CD14-positive monocyte (primary cell): Measurements from ENCODE around the gene ZDHHC9. TPM values are rescaled to one million over a fixed set of nuclear protein-coding genes. Genes with fewer than 3 reads are reported as not detected.

ENCODE experiments used
- DNase-seq, 3 donors: peaks; one replicate each; pipeline ENCODE4 v3.0.0-alpha.2; 2011 to 2022
- H2AFZ ChIP-seq: 2 replicates; pipeline ENCODE4 v1.6.0; 2012; ENCODE audit warnings: mild to moderate bottlenecking, low read depth, low read length, inconsistent platforms; ENCODE audit not compliant: insufficient read depth, poor library complexity, severe bottlenecking
- H3K27ac ChIP-seq, 2 donors: 1 replicate in 1 of 2; 2 replicates in 1 of 2; pipeline ENCODE4 v1.5.1; 2012 to 2013; ENCODE audit warnings: low read length in 2 of 2, control low read depth in 1 of 2, inconsistent platforms in 1 of 2, low read depth in 1 of 2, mild to moderate bottlenecking in 1 of 2
- H3K27me3 ChIP-seq, 2 donors: one replicate each; pipeline versions ENCODE4 v1.6.0 to v1.6.1; 2011 to 2013; ENCODE audit warnings: low read length in 2 of 2; ENCODE audit not compliant: control insufficient read depth in 2 of 2, insufficient read depth in 2 of 2
- H3K36me3 ChIP-seq, 2 donors: replicated peaks in 1 of 2; 1 replicate in 1 of 2; 2 replicates in 1 of 2; pipeline versions ENCODE4 v1.5.1 to v1.6.1; 2012 to 2013; ENCODE audit warnings: low read length in 2 of 2, control low read depth in 1 of 2, inconsistent platforms in 1 of 2, mild to moderate bottlenecking in 1 of 2; ENCODE audit not compliant: insufficient read depth in 2 of 2, control insufficient read depth in 1 of 2
- H3K4me1 ChIP-seq, 2 donors: 1 replicate in 1 of 2; 2 replicates in 1 of 2; pipeline versions ENCODE4 v1.5.1 to v1.6.1; 2012 to 2013; ENCODE audit warnings: low read length in 2 of 2, control low read depth in 1 of 2, inconsistent platforms in 1 of 2, mild to moderate bottlenecking in 1 of 2, moderate library complexity in 1 of 2; ENCODE audit not compliant: insufficient read depth in 2 of 2, control insufficient read depth in 1 of 2
- H3K4me2 ChIP-seq: replicated peaks from 2 replicates; pipeline ENCODE3; 2012; ENCODE audit warnings: low read length, moderate library complexity, mild to moderate bottlenecking; ENCODE audit not compliant: poor library complexity, severe bottlenecking; ENCODE audit errors: extremely low read depth
- H3K4me3 ChIP-seq, 3 experiments: fragments of 200-600 bp in 1 of 3; sonication (generic) in 1 of 3; replicated peaks in 1 of 3; 1 replicate in 2 of 3; 2 replicates in 1 of 3; pipeline ENCODE4 v1.5.1; 2011 to 2013; ENCODE audit warnings: low read length in 3 of 3, mild to moderate bottlenecking in 3 of 3, control low read depth in 2 of 3, low read depth in 2 of 3, inconsistent platforms in 1 of 3, moderate library complexity in 1 of 3
- H3K79me2 ChIP-seq: 2 replicates; pipeline ENCODE4 v1.6.0; 2012; ENCODE audit warnings: mild to moderate bottlenecking, control low read depth, inconsistent platforms, low read length, moderate library complexity; ENCODE audit not compliant: insufficient read depth
- H3K9ac ChIP-seq: 2 replicates; pipeline ENCODE4 v1.6.0; 2017; ENCODE audit warnings: low read length, mild to moderate bottlenecking; ENCODE audit not compliant: insufficient read depth, poor library complexity, severe bottlenecking
- H3K9me3 ChIP-seq, 2 donors: replicated peaks in 1 of 2; 1 replicate in 1 of 2; 2 replicates in 1 of 2; pipeline versions ENCODE4 v1.5.1 to v1.6.1; 2012 to 2013; ENCODE audit warnings: low read length in 2 of 2, control low read depth in 1 of 2; ENCODE audit not compliant: control insufficient read depth in 1 of 2, insufficient read depth in 1 of 2
- H4K20me1 ChIP-seq: 2 replicates; pipeline ENCODE4 v1.6.0; 2012; ENCODE audit warnings: mild to moderate bottlenecking, low read length, control low read depth, moderate library complexity; ENCODE audit not compliant: insufficient read depth
- H3K27ac Mint-ChIP-seq, 7 donors: one replicate each; pipeline ENCODE4 v1.8.0; 2020; ENCODE audit warnings: mild to moderate bottlenecking in 7 of 7, mixed read lengths in 7 of 7, moderate library complexity in 6 of 7, inconsistent platforms in 2 of 7
- H3K27me3 Mint-ChIP-seq, 3 donors: one replicate each; pipeline ENCODE4 v1.8.0; 2021 to 2022; ENCODE audit warnings: low read depth in 3 of 3, mild to moderate bottlenecking in 3 of 3, mixed read lengths in 3 of 3, moderate library complexity in 3 of 3, inconsistent platforms in 1 of 3
- H3K36me3 Mint-ChIP-seq, 2 donors: one replicate each; pipeline ENCODE4 v1.8.0; 2020; ENCODE audit warnings: mixed read lengths in 2 of 2, inconsistent platforms in 1 of 2, mild to moderate bottlenecking in 1 of 2
- H3K4me1 Mint-ChIP-seq: one replicate; pipeline ENCODE4 v1.8.0; 2020; ENCODE audit warnings: mild to moderate bottlenecking, mixed read lengths
- H3K4me3 Mint-ChIP-seq, 2 donors: one replicate each; pipeline ENCODE4 v1.8.0; 2020; ENCODE audit warnings: mild to moderate bottlenecking in 2 of 2, mixed read lengths in 2 of 2, moderate library complexity in 1 of 2
- H3K9me3 Mint-ChIP-seq, 7 donors: one replicate each; pipeline ENCODE4 v1.8.0; 2020 to 2022; ENCODE audit warnings: mixed read lengths in 7 of 7, mild to moderate bottlenecking in 6 of 7, moderate library complexity in 6 of 7, inconsistent platforms in 2 of 7
- WGBS: methylation state at CpG from one replicate; pipeline ENCODE4 v1.1.5; 2013; ENCODE audit warnings: missing lambda C conversion rate; ENCODE audit not compliant: insufficient coverage; 5-methylcytosine and 5-hydroxymethylcytosine counted together
- intact Hi-C, 2 donors: fragments of 100-400 bp; cut with micrococcal nuclease; formaldehyde crosslinking; loops; one replicate each; pipeline versions ENCODE4 v1.15.0 to v1.15.1; 2023
- polyA plus RNA-seq, 3 donors: library from polyadenylated mRNA; depleted of rRNA in 1 of 3; unstranded in 2 of 3; stranded (reverse) in 1 of 3; fragments of 300-500 nt in 2 of 3; fragments of >200 nt in 1 of 3; fragmentation: Illumina TruSeq in 2 of 3; gene quantifications; 1 replicate in 2 of 3; 2 replicates in 1 of 3; pipeline ENCODE4 v1.2.3, GENCODE V29; 2012 to 2021
- TF ChIP-seq, protein P1 (sequence below): fragments of 200-600 bp; IDR thresholded peaks from one replicate; pipeline ENCODE4 v1.8.0; 2022; ENCODE audit warnings: antibody characterized with exemption, mild to moderate bottlenecking

ZDHHC9 gene
- polyA plus RNA-seq, 3 donors: 1.5 to 2.8 (median 2.7) TPM

DNA sequence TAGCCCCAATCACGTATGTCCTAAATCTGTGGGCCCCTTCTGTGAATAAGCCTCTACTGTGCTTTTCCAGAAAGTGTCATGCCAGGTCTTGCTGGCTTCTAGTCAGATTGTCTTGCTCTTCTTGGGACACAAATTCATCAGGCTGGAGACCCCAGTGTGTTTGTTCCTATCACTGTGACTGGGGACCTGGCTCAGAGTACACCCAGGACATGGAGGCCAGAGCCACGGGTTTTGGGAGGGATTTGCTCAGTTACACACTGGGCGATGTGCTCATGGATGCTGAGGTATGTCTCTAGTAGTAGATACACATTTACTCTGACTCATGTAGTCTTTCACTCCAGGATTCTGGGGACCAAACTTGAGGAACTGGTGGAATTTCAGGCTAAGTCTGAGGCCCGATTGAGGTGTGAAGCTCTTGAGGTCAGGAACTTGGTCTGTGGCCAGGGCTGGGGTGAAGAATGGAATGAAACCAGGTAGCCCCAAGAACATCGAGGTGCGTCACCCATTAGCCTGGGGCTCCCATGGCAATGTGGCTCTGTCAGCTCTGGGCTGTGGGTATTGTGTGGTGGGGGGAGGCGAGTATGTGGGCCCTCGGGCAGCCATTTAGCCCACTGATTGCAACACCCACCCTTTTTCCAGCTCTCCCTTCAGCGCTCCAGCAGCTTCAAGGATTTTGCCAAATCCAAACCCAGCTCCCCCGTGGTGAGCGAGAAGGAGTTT, 56.2 kb downstream of the ZDHHC9 start:
- intact Hi-C loops: no loop called here
- H3K27ac Mint-ChIP-seq: peak overlapping the region in 6 of 7 donors; percentile 43 to 81 (median 67)
- H3K4me2 ChIP-seq: no peak overlapping the region
- DNase-seq: no peak
- H2AFZ ChIP-seq: no peak overlapping the region
- H3K27me3 Mint-ChIP-seq: peaks cover 0 to 4% (median 0%) of the 10 kb centered on the region in 3 donors
- H3K4me3 ChIP-seq: no peak overlapping the region
- H4K20me1 ChIP-seq: peaks cover 87% of the 10 kb centered on the region
- no CpG with 5 or more reads among the region's 11 CpGs for WGBS
- peaks cover 79% of the 10 kb centered on the region for H3K79me2 ChIP-seq
- H3K9me3 ChIP-seq: no peaks in the 10 kb centered on the region
- peak overlapping the region in 1 of 2 donors; percentile 40 for H3K27ac ChIP-seq
- TF ChIP-seq, protein P1, sequence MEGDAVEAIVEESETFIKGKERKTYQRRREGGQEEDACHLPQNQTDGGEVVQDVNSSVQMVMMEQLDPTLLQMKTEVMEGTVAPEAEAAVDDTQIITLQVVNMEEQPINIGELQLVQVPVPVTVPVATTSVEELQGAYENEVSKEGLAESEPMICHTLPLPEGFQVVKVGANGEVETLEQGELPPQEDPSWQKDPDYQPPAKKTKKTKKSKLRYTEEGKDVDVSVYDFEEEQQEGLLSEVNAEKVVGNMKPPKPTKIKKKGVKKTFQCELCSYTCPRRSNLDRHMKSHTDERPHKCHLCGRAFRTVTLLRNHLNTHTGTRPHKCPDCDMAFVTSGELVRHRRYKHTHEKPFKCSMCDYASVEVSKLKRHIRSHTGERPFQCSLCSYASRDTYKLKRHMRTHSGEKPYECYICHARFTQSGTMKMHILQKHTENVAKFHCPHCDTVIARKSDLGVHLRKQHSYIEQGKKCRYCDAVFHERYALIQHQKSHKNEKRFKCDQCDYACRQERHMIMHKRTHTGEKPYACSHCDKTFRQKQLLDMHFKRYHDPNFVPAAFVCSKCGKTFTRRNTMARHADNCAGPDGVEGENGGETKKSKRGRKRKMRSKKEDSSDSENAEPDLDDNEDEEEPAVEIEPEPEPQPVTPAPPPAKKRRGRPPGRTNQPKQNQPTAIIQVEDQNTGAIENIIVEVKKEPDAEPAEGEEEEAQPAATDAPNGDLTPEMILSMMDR: no peak
- H3K27me3 ChIP-seq: no peaks in the 10 kb centered on the region
- H3K4me1 Mint-ChIP-seq: peaks cover 54% of the 10 kb centered on the region
- no peak overlapping the region for H3K9ac ChIP-seq
- H3K36me3 Mint-ChIP-seq: peaks cover 61 to 77% of the 10 kb centered on the region in 2 donors
- H3K4me1 ChIP-seq: peaks cover 44 to 51% of the 10 kb centered on the region in 2 donors
- peaks cover 0 to 2% (median 0%) of the 10 kb centered on the region in 7 donors for H3K9me3 Mint-ChIP-seq
- no peak overlapping the region for H3K4me3 Mint-ChIP-seq
- H3K36me3 ChIP-seq: peaks cover 59 to 65% of the 10 kb centered on the region in 2 donors

DNA sequence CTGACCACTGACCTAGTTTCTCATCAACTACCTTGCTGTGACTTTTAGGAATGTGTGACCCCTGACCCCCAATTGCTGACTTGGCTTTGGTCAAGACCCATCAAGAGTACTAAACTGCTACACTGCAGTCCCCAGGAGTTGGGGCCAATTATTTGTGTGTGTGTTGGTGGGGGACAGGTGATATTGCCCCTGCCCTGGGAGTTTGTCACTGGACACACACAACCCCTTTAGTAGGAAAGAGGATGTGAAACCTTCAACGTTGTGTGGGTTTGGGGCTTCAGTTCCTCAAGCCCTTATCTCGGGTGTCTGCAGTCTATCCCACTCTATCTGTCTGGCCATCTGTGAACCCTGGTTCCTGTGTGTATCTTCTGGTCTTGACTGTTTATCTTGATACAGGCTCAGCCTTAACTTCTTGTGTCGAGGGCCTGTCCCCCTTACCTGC, 57.5 kb downstream of the ZDHHC9 start:
- no peaks in the 10 kb centered on the region for H3K9me3 ChIP-seq
- H3K4me2 ChIP-seq: peak overlapping the region; percentile 58
- Mint-ChIP-seq H3K36me3 (peaks cover 58 to 74% of the 10 kb centered on the region in 2 donors), H3K27ac (peak overlapping the region; percentile 87 to 98 (median 88)), H3K27me3 (peaks cover 0 to 8% (median 0%) of the 10 kb centered on the region in 3 donors), H3K4me1 (peaks cover 64% of the 10 kb centered on the region), H3K4me3 (peak overlapping the region; percentile 66 to 79), H3K9me3 (peaks cover 0 to 2% (median 0%) of the 10 kb centered on the region in 7 donors)
- peak in 2 of 3 donors; percentile 61 to 63 for DNase-seq
- peaks cover 83% of the 10 kb centered on the region for H4K20me1 ChIP-seq
- H3K4me1 ChIP-seq: peaks cover 54 to 62% of the 10 kb centered on the region in 2 donors
- H3K36me3 ChIP-seq: peaks cover 47 to 59% of the 10 kb centered on the region in 2 donors
- no peaks in the 10 kb centered on the region for H3K27me3 ChIP-seq
- peak overlapping the region in 1 of 3 experiments; percentile 61 for H3K4me3 ChIP-seq
- H2AFZ ChIP-seq: no peak overlapping the region
- TF ChIP-seq, protein P1: no peak
- H3K79me2 ChIP-seq: peaks cover 85% of the 10 kb centered on the region
- WGBS: 0% methylated on average over 1 of the region's 3 CpGs
- H3K27ac ChIP-seq: peak overlapping the region; percentile 37 to 69
- intact Hi-C loops: no loop called here
- no peak overlapping the region for H3K9ac ChIP-seq
